GM19193 (cell line): Measurements from ENCODE around the gene ANGEL1.

Source experiments
- POLR2A ChIP-seq: IDR thresholded peaks from 4 replicates; pipeline ENCODE4 v1.6.1; 2011; ENCODE audit not compliant: insufficient read depth, insufficient read length; ENCODE audit errors: extremely low read depth

ANGEL1 gene

GRCh38 chr14:76752744-76753143 is 59.9 kb downstream of the ANGEL1 start:
- TF ChIP-seq POLR2A, result no peak

GRCh38 chr14:76742966-76743365 is 69.7 kb downstream of the ANGEL1 start:
- no peak for TF ChIP-seq POLR2A

GRCh38 chr14:76742185-76742584 is 70.5 kb downstream of the ANGEL1 start:
- no peak for TF ChIP-seq POLR2A

- no peak for TF ChIP-seq POLR2A
These were observed 71.6 kb downstream of the ANGEL1 start for GRCh38 chr14:76741074-76741473.
